Colonic mucosa (tissue), 4 donors: ENCODE data around the gene ZFAND3. TPM values are rescaled to one million over a fixed set of nuclear protein-coding genes. Genes with fewer than 3 reads are reported as not detected.

Experiments used
- DNase-seq: peaks from one replicate; pipeline ENCODE4 v3.0.0-alpha.2; 2020
- H3K27ac ChIP-seq: fragments of 200-600 bp; one replicate; pipeline ENCODE4 v1.8.0; 2021
- H3K27me3 ChIP-seq: fragments of 200-600 bp; one replicate; pipeline ENCODE4 v1.8.0; 2021
- H3K36me3 ChIP-seq: fragments of 200-600 bp; one replicate; pipeline ENCODE4 v1.8.0; 2021
- H3K4me1 ChIP-seq: fragments of 200-600 bp; one replicate; pipeline ENCODE4 v1.8.0; 2021; ENCODE audit warnings: mild to moderate bottlenecking
- H3K4me3 ChIP-seq: fragments of 200-600 bp; one replicate; pipeline ENCODE4 v1.8.0; 2021
- H3K9ac ChIP-seq, 2 donors: one replicate each; pipeline ENCODE4 v1.7.0; 2013; ENCODE audit warnings: control low read depth in 2 of 2, low read depth in 2 of 2, low read length in 2 of 2
- H3K9me3 ChIP-seq: fragments of 200-600 bp; one replicate; pipeline ENCODE4 v1.8.0; 2021
- intact Hi-C: fragments of 100-400 bp; cut with DNase I; formaldehyde crosslinking; loops from one replicate; pipeline ENCODE4 v1.14.1; 2022
- total RNA-seq, 2 donors: library from RNA; stranded (reverse); fragmentation: NEBNext Ultra II Directional in 1 of 2; extraction: Animal tissue kit (Norgen Biotek cat#: 25700) in 1 of 2; gene quantifications; one replicate each; pipeline ENCODE4 v1.2.1, GENCODE V29; 2021
- TF ChIP-seq, protein P1 (sequence below): fragments of 200-600 bp; IDR thresholded peaks from one replicate; pipeline ENCODE4 v1.8.0; 2022; ENCODE audit warnings: antibody characterized with exemption, mild to moderate bottlenecking
- donor health status: healthy.
- donor health status: DM: no; HTN: no; CAD: no.
- donor health status: DM: no; HTN: no; CAD: no.

Gene ZFAND3
- total RNA-seq, 2 donors from 2014 or later = 42.0 to 96.8 TPM

DNA sequence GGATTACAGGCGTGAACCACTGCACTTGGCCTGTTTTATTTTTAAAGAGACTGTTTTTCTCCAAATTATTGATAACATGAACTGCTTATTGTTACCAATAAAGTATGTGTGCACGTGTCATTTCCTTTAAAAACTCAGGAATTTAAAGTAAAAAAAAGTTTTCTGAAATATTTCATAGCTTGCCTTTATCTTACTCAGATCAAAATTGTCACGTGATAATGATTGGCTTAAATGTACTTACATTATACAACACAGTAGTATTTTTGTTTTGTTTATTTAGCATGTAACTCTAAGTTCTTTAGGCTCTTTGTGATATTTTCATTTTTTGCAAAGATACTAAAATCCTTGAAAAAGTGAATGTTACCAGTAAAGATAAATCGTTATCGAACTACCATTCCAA, 174.1 kb downstream of the ZFAND3 start:
- TF ChIP-seq, protein P1, sequence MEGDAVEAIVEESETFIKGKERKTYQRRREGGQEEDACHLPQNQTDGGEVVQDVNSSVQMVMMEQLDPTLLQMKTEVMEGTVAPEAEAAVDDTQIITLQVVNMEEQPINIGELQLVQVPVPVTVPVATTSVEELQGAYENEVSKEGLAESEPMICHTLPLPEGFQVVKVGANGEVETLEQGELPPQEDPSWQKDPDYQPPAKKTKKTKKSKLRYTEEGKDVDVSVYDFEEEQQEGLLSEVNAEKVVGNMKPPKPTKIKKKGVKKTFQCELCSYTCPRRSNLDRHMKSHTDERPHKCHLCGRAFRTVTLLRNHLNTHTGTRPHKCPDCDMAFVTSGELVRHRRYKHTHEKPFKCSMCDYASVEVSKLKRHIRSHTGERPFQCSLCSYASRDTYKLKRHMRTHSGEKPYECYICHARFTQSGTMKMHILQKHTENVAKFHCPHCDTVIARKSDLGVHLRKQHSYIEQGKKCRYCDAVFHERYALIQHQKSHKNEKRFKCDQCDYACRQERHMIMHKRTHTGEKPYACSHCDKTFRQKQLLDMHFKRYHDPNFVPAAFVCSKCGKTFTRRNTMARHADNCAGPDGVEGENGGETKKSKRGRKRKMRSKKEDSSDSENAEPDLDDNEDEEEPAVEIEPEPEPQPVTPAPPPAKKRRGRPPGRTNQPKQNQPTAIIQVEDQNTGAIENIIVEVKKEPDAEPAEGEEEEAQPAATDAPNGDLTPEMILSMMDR = no peak

DNA sequence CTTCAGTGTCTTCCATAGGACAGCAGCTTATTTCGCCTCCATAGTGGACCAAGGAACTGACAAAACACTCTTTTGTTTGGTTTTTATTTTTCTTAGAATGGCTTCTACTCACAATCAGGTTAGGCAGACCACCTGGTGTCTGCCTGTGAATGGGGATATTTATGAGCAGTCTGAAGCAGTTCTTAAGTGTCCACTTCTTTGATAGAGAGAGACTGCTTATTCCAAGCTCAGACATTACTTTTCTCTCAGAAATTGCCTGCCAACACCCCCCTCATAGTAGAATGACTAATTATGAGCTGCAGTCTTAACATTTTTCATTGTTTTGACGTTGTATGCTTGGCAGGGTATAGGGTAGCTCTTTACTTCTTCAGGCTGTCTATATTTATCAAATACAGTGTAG, 174.7 kb downstream of the ZFAND3 start:
- no peak overlapping the region for H3K9ac ChIP-seq
- H3K27me3 ChIP-seq = no peaks in the 10 kb centered on the region
- no peaks in the 10 kb centered on the region for H3K9me3 ChIP-seq
- no peak overlapping the region for H3K4me3 ChIP-seq
- H3K4me1 ChIP-seq = no peaks in the 10 kb centered on the region
- no peaks in the 10 kb centered on the region for H3K36me3 ChIP-seq
- no peak for DNase-seq
- intact Hi-C loops = no loop called here
- no peak overlapping the region for H3K27ac ChIP-seq
- TF ChIP-seq, protein P1 = no peak

More for the DNA sequence above, 174.1 kb downstream of the ZFAND3 start:
- Histone ChIP-seq H3K9ac (no peak overlapping the region), H3K27ac (no peak overlapping the region), H3K4me3 (no peak overlapping the region), H3K36me3 (no peaks in the 10 kb centered on the region), H3K27me3 (no peaks in the 10 kb centered on the region), H3K9me3 (no peaks in the 10 kb centered on the region), H3K4me1 (no peaks in the 10 kb centered on the region)
- DNase-seq = no peak
- intact Hi-C loops = no loop called here

DNA sequence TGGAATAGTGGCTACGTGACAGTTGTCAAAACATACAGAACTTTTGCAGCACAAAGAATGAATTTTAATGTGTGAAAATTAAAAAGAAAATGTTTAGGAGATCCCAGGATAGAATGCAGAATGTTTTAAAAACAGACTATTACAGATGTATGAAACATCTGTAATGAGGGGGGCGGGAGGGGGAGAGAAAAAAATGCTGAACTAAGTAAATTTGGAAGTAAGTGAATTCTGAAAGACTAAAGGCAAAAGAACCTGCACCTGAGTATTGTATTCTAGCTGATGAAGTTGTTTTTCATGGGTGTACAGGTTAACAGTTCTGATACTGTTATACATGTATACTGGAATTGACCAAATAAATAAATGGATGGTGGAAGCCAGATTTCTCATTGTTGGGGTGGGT, 178.8 kb downstream of the ZFAND3 start:
- Histone ChIP-seq H3K27ac (no peak overlapping the region), H3K9me3 (no peaks in the 10 kb centered on the region), H3K27me3 (no peaks in the 10 kb centered on the region), H3K4me1 (no peaks in the 10 kb centered on the region), H3K36me3 (no peaks in the 10 kb centered on the region), H3K9ac (no peak overlapping the region), H3K4me3 (no peak overlapping the region)
- no peak for DNase-seq
- intact Hi-C loops = no loop called here
- TF ChIP-seq, protein P1 = no peak

DNA sequence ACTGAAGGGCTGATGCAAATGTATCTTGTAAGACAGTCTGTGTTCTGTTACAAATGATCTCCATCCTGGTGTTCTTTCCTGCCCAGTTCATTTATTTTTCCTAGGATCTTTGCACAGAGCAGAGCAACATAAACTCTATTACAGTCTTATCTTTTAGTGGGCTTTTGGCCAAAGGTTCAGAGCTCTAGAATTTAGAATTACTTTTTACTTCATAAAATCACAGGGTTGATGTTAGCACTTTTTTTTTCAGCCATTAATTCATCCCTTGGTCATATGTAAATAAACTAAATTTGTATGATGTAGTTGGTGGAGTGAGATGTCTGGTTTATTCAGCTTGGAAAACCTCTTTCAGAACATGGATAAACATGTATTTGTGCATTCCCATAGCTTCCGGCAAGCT, 181.9 kb downstream of the ZFAND3 start:
- H3K4me3 ChIP-seq = no peak overlapping the region
- H3K9me3 ChIP-seq = no peaks in the 10 kb centered on the region
- intact Hi-C loops = no loop called here
- H3K36me3 ChIP-seq = no peaks in the 10 kb centered on the region
- H3K4me1 ChIP-seq = no peaks in the 10 kb centered on the region
- H3K9ac ChIP-seq = no peak overlapping the region
- no peak for DNase-seq
- TF ChIP-seq, protein P1 = no peak
- H3K27me3 ChIP-seq = no peaks in the 10 kb centered on the region
- no peak overlapping the region for H3K27ac ChIP-seq

DNA sequence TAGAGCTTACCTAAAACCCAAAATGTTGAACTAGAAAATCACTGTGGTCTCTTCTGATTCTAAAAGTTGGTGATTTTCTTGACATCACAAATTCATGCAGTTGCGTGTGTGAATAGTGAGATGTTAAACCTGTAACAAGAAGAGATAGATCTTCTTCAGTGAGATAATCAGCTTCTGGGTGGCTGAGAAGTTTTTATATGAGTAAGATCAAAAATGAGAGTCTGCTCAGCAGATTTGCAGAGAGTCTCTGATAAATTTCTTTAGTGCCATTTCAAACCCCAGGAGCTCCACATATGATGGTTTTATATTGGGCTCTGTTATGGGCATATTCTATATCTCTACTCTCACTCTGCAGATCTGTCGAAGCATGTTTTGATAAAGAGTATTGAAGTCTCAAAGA, 185.4 kb downstream of the ZFAND3 start:
- TF ChIP-seq, protein P1 = no peak
- intact Hi-C loops = no loop called here
- H3K4me3 ChIP-seq = no peak overlapping the region
- DNase-seq = no peak
- no peaks in the 10 kb centered on the region for H3K36me3 ChIP-seq
- no peaks in the 10 kb centered on the region for H3K27me3 ChIP-seq
- H3K9me3 ChIP-seq = no peaks in the 10 kb centered on the region
- no peak overlapping the region for H3K27ac ChIP-seq
- no peak overlapping the region for H3K9ac ChIP-seq
- no peaks in the 10 kb centered on the region for H3K4me1 ChIP-seq

DNA sequence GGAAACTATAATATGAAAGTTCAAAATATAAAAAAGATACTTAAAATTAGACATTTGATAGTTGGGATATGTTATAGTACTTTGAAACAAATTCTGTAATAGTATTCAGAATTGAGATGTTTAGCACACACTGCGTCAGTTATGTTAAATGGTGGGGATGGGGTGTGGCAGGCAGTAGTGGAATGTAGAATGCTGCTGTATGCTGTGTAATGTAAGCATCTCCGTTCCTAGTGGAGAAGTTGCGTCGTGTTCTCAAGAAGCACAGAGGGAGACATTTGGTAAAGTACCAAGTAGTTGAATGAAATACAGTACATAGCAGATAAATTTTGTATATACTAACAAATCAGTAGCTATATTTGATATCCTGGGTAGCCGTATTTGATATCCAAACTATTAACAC, 192.4 kb downstream of the ZFAND3 start:
- DNase-seq = no peak
- Histone ChIP-seq H3K36me3 (no peaks in the 10 kb centered on the region), H3K4me3 (no peak overlapping the region), H3K27me3 (no peaks in the 10 kb centered on the region), H3K9me3 (no peaks in the 10 kb centered on the region), H3K9ac (no peak overlapping the region), H3K27ac (no peak overlapping the region), H3K4me1 (no peaks in the 10 kb centered on the region)
- TF ChIP-seq, protein P1 = no peak
- intact Hi-C loops = loop anchor here (10.0 kb wide), 1 partner anchor 217 kb away; no protein-coding TSS in a partner anchor
